ENCODE results near the gene PPP2R5A. TPM values are rescaled to one million over a fixed set of nuclear protein-coding genes. Genes with fewer than 3 reads are reported as not detected.
"Not testable (repeated sequence)": the region's sequence is repeated elsewhere in the genome, so short reads cannot be mapped to it uniquely, and the experiment has no call there.

The PPP2R5A gene
- polyA plus RNA-seq, 3 donors = 29.4 to 33.9 (median 30.2) TPM

- DNase-seq = no peak
Measured at GRCh38 chr1:212260557-212261355, 24.5 kb upstream of the PPP2R5A start.

- no peak for DNase-seq
Measured at GRCh38 chr1:212261361-212261929, 23.8 kb upstream of the PPP2R5A start.

GRCh38 chr1:212267017-212267416, 18.2 kb upstream of the PPP2R5A start:
- no peak for DNase-seq

- DNase-seq = no peak
Measured at GRCh38 chr1:212267460-212267859, 17.8 kb upstream of the PPP2R5A start.

GRCh38 chr1:212269306-212269705, 15.9 kb upstream of the PPP2R5A start:
- no peak for DNase-seq

GRCh38 chr1:212270564-212270963, 14.6 kb upstream of the PPP2R5A start:
- no peak for DNase-seq

GRCh38 chr1:212271234-212271633, 14.0 kb upstream of the PPP2R5A start:
- DNase-seq = no peak

- no peak for DNase-seq
Measured at GRCh38 chr1:212271823-212272485, 13.3 kb upstream of the PPP2R5A start.

GRCh38 chr1:212281590-212281989, 3.6 kb upstream of the PPP2R5A start:
- no peak for DNase-seq

- no peak for DNase-seq
Measured at GRCh38 chr1:212283741-212284140, 1.5 kb upstream of the PPP2R5A start.

- no peak for DNase-seq
Measured at GRCh38 chr1:212284332-212284743, 872 bp upstream of the PPP2R5A start.

GRCh38 chr1:212285685-212286555, 710 bp downstream of the PPP2R5A start:
- DNase-seq = peak; percentile 51

- DNase-seq = peak; percentile 14
Measured at GRCh38 chr1:212286556-212287131, 1.4 kb downstream of the PPP2R5A start.

GRCh38 chr1:212287261-212287895, 2.2 kb downstream of the PPP2R5A start:
- DNase-seq = no peak

GRCh38 chr1:212287995-212288394, 2.8 kb downstream of the PPP2R5A start:
- DNase-seq = not testable (repeated sequence)

GRCh38 chr1:212288615-212289014, 3.4 kb downstream of the PPP2R5A start:
- no peak for DNase-seq

GRCh38 chr1:212289262-212290077, 4.3 kb downstream of the PPP2R5A start:
- no peak for DNase-seq

- DNase-seq = no peak
Measured at GRCh38 chr1:212290608-212291007, 5.4 kb downstream of the PPP2R5A start.

GRCh38 chr1:212291505-212292134, 6.4 kb downstream of the PPP2R5A start:
- peak; percentile 56 for DNase-seq
